ENCODE measurements around the gene PRDM2.

PRDM2 gene

DNA sequence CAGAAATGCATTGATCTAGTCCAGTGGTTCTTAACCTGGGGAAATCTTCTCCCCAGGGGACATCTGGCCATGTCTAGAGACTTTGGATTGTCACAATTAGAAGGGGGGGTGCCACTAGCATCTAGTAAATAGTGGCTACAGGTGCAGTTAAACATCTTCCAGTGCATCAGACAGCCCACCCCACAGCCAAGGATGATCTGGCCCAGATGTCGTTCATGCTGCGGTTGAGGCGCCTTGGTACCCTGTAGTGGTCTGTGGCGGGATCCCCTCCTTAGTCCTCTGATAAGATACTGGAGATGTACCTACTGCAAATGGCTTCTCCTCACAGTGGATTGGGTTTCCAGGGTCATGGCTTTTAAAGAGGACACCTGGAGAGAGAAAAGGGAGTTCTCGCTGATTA, 69.8 kb downstream of the PRDM2 start:
- DNase-seq = no peak

DNA sequence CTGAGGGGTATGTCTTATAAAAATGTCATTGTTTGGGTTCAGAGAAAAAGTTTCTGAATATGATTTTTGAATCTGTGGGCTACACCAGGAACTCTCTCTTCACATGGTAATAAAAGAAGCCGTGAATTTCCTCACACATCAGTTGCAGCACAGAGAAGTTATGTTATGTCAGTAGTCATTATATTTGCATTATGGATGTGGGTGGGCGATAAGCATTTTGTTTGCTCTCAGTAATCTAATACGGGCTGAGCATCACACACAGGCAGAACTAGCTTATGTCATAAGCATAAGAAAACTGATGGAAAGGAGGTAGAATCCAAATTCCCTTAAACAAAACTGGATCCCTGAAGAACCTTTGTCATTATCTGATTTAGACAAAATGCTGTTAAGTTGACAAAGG, 70.8 kb downstream of the PRDM2 start:
- no peak for DNase-seq

DNA sequence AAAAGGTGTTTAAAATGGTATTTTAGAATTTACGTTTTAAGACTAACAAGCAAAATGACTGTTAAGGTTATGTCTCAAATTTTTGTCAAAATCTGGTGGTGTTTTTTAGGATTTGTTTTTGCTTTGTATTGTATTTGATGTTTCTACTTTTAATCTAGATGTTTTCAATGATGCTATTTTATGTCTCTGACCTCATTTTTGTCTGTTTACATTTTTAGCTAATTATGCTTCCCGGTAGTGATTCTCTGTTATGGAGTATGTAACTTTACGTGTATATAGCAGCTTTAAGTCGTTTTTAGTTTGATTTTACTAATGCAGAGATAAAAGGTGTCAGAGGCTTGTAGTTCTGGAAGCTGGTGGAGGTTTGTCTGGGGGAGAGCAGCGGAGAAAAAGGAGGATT, 71.8 kb downstream of the PRDM2 start:
- no peak for DNase-seq

DNA sequence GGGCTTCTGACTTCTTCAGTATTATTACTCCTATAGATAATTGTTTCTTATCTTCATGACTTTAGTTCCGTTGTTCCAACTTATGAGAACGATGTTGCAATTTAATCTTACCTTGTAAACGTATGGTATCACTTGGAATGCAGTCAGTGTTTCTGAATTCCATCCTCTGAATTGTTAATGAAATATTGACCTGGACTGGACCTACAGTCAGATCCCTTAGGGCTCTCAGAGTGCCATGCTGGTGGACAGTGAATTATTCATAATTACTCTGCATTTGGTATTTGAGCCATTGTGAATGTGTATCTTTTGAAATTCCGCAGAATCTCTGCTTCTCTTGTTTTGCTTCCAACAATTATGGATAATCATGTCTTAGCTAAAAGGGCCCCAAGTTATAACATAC, 72.3 kb downstream of the PRDM2 start:
- DNase-seq = no peak

DNA sequence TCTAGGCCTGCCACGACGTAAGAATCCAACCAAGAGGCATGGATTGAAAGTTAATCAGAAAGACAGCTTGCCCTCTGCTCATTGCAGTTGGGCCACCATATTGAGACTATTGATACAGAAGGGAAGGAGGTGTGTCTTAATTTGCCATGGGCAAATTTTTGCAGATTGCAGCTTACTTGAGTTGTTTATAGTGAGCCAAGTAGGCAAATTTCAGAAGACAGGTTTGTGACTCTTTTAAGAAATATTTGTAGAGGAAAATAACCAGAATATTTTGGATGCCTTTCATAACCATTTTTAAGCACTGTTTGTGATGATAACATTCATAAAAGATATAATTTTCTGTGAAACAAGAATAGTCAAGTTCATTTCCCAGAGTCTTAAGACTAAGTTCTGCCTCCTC, 74.1 kb downstream of the PRDM2 start:
- DNase-seq = no peak

DNA sequence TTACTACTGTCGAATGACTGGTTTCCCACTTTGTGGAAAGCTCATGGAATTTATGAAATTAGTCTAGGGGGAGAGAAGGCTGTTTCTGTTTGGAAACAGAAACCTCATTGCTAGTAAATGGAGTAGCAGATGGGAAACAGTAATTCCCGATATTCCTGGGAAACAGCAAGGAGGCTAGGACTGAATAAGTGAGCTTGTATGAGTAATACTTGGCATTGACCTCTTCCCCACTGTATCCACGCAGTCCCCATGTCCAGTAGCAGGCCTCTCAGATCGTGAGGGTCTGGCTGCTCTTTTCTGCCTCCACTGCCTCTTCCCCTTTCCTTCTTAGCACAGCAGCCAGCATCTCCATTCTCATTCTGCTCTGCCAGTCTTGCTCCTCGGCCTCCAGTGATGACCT, 75.5 kb downstream of the PRDM2 start:
- no peak for DNase-seq

DNA sequence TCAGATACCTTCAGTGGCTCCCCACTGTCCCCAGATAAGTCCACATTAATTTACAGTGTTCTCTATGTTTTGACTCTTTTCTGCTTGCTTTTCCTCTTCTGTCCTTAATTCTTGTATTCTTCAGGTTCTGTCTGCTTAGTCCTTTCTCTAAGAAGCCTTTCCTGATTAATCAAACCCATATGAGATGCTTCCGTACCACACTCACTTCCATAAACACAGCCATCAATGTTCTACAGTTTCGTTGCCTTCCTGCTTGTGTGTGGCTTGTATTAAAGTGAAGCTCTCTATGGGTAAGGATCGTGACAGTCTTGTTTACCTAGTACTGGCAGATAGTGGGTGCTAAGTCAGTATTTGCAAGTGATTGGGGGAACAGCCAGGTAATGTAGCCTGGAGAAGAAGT, 75.9 kb downstream of the PRDM2 start:
- DNase-seq = no peak

DNA sequence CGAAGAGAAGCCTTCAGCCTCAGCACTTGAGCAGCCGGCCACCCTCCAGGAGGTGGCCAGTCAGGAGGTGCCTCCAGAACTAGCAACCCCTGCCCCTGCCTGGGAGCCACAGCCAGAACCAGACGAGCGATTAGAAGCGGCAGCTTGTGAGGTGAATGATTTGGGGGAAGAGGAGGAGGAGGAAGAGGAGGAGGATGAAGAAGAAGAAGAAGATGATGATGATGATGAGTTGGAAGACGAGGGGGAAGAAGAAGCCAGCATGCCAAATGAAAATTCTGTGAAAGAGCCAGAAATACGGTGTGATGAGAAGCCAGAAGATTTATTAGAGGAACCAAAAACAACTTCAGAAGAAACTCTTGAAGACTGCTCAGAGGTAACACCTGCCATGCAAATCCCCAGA, 78.4 kb downstream of the PRDM2 start:
- no peak for DNase-seq

DNA sequence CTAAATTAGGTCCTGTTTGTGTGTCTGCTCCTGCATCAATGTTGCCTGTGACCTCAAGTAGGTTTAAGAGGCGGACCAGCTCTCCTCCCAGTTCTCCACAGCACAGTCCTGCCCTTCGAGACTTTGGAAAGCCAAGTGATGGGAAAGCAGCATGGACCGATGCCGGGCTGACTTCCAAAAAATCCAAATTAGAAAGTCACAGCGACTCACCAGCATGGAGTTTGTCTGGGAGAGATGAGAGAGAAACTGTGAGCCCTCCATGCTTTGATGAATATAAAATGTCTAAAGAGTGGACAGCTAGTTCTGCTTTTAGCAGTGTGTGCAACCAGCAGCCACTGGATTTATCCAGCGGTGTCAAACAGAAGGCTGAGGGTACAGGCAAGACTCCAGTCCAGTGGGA, 79.9 kb downstream of the PRDM2 start:
- DNase-seq = no peak

DNA sequence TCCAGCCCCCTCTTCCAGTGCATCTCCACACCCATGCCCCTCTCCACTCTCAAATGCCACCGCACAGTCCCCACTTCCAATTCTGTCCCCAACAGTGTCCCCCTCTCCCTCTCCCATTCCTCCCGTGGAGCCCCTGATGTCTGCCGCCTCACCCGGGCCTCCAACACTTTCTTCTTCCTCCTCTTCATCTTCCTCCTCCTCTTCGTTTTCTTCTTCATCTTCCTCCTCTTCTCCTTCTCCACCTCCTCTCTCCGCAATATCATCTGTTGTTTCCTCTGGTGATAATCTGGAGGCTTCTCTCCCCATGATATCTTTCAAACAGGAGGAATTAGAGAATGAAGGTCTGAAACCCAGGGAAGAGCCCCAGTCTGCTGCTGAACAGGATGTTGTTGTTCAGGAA, 80.8 kb downstream of the PRDM2 start:
- no peak for DNase-seq

DNA sequence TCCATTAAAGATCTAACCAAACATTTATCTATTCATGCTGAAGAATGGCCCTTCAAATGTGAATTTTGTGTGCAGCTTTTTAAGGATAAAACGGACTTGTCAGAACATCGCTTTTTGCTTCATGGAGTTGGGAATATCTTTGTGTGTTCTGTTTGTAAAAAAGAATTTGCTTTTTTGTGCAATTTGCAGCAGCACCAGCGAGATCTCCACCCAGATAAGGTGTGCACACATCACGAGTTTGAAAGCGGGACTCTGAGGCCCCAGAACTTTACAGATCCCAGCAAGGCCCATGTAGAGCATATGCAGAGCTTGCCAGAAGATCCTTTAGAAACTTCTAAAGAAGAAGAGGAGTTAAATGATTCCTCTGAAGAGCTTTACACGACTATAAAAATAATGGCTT, 81.2 kb downstream of the PRDM2 start:
- no peak for DNase-seq

DNA sequence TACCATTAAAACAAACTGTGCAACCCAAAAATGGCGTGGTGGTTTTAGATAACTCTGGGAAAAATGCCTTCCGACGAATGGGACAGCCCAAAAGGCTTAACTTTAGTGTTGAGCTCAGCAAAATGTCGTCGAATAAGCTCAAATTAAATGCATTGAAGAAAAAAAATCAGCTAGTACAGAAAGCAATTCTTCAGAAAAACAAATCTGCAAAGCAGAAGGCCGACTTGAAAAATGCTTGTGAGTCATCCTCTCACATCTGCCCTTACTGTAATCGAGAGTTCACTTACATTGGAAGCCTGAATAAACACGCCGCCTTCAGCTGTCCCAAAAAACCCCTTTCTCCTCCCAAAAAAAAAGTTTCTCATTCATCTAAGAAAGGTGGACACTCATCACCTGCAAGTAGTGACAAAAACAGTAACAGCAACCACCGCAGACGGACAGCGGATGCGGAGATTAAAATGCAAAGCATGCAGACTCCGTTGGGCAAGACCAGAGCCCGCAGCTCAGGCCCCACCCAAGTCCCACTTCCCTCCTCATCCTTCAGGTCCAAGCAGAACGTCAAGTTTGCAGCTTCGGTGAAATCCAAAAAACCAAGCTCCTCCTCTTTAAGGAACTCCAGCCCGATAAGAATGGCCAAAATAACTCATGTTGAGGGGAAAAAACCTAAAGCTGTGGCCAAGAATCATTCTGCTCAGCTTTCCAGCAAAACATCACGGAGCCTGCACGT, 82.1 kb downstream of the PRDM2 start:
- DNase-seq = no peak

DNA sequence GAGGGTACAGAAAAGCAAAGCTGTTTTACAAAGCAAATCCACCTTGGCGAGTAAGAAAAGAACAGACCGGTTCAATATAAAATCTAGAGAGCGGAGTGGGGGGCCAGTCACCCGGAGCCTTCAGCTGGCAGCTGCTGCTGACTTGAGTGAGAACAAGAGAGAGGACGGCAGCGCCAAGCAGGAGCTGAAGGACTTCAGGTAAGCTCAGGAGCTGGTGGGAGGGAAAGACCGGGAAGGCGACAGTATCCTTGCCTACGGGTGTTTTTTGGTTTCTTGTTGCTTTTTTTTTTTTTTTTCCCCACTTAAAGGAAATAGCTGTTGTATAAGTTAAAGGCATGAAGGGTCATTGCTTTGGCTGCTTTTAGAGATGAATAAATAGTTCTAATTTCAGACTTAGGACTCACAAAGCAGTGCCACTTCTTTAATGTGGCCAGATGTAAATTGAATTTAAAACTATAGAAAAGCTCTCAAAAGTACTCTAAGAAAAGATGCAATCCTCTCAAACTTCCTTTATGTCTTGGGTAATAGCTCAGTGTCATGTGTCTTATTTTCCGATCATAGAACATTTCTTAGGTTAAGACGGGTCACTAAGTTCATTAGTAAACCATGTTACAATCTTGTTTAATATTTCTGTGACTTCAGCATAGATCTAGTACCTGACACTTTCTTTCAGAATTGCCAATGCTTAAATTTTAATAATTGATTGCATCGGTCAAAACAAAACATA, 82.8 kb downstream of the PRDM2 start:
- no peak for DNase-seq

DNA sequence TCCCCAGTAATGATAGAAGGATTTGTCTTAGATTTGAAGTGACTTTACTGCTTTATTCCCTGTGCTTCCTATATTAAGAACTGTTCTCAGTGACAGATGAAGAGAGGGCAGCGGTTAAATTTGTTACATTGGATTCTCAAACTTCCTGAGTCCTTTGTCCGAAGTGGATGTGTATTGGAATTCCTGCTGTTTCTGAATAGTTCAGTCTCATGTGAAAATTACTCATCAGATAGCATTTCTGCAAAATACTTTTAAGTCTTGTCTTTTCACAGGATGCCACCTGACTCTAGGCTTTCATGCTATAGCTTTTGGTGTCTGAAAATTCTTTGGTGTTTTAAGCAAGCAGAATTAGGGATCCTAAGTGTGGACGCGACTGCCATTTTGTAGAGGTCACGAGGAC, 83.6 kb downstream of the PRDM2 start:
- DNase-seq = no peak

DNA sequence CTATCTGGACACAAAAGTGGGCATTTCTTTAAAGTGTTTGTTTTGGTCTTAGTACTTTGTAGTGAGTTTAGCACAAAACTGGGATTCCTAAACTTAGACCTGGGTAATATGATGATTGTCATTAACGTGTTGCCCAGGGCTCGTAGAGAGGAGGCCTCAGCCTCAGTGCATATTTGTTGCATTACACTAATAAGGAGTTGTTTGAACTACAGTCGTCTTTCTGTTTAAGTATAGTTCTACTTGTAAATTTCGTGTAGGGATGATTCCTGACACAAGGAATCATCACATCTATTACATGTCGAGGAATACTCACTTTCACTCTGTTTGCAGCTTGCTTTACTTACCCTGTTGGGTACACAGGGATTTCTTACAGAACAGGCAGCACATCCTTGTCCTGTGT, 85.0 kb downstream of the PRDM2 start:
- no peak for DNase-seq

DNA sequence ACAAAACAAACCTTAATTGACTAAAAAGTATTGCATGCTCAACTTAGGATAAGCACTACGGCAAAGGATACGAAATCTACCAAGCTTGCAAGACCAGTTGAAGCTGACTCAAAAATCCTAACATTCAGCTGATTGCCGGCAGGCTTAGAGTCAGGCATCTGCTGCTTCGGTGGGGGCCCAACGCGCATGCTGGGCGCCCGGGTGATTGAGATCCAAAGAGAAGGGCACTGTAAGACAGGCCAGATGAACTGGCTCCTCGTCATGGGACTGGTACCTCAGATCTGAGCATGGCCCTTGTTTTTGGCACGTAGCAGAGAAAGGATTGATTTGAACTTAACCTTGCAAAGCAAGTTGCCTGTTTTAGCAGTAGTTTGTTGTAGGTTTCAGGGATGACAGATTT, 86.6 kb downstream of the PRDM2 start:
- no peak for DNase-seq

DNA sequence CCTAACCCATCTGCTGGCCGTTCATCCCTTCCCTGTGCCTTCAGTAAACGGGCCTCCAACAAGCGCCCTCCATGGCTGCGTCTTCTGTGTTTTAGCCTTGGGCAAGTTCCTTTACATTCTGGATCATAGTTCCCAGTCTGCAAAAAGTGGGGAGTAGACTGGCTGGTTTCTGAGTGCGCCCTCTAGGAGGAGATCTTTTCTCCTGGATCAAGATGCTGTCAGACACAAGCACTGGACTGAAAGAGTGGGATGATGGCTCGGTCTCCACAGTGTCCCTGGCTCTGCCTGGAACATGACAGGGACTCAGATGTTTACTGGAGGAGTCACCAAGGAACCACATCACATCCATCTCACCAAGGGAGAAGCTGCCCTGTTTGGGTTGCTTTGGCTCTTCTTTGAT, 88.8 kb downstream of the PRDM2 start:
- no peak for DNase-seq

DNA sequence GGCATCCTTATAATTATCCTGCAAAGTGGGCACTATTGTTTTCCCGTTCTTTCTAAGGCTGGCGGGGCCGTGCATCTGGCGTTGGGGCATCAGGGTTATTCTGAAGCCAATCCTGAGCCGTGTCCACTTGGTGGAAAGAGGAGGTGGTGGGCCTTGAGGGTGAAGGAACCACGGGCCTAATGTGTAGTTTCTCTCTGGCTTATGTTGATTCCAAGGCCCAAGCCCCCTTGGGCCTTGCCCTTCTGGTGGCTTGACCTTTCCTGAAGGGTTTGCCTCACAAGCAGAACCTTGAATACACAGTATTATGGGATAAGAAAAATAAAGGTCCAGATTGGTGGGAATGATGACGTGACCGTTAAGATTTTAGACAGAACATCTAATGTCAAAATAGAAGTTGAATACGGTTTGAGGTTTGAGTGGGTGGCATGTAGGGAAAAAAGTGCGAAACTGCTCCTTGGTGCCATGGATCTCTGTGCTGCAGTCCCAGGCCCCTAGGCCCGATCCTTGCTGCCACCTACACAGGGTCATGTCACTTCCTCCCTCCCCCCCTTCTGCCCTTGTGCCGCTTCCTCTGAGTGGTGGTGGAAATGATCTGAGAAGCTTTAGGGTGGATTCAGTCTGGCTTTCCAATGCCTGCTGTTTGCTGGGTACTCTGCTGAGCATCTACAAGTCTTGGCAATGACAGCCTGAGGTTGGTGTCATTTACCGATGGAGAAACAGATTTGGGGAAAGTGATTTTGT, 90.5 kb downstream of the PRDM2 start:
- DNase-seq = no peak

DNA sequence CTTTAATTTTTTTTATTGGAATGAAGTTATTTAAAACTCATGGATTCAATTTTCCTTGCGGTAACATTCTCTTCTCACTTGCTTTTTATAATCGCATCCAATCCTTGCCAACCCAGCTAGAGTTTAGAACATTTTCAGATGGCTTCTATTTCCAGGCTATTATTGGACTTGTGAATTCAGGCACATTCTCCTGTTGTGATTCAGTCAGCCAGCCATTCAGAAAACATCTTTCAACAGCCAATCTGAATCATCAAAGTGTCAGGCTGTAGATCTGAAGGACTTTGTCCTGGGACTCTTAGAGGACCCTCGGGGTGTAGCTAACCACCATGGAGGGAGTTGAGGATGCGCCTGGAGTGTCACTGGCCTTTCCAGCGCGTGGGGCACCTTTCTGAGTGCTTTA, 92.4 kb downstream of the PRDM2 start:
- no peak for DNase-seq

DNA sequence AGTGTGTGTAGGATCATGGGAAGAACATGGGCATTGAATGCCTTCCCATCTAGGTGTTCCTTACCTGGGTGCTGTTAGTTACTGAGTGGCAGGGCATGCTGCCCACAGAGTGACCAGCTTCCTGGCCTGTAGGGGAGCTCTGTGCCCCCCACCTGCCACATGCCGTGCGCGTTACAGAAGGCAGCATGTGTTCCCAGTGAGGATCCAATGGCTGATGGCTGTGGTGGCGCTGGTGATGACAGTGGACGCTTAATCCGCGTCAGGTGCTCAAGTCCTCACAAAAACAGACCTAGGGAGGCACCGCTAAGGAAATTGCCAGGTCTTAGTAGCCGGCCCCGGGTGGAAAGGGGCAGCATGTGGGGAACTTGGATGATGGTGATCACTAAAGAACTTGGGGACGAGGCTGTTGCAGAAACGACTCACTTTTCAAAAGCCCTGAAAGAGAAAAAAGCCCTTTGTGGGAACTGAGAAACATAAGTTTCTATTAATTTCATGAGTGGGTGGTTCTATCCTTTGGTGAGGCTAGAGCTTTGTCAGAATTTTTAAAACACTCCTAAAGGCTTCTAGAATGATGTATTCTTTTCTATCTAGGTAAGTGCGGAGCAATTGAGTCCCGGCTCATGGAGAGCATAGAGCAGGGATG, 93.2 kb downstream of the PRDM2 start:
- DNase-seq = no peak

DNA sequence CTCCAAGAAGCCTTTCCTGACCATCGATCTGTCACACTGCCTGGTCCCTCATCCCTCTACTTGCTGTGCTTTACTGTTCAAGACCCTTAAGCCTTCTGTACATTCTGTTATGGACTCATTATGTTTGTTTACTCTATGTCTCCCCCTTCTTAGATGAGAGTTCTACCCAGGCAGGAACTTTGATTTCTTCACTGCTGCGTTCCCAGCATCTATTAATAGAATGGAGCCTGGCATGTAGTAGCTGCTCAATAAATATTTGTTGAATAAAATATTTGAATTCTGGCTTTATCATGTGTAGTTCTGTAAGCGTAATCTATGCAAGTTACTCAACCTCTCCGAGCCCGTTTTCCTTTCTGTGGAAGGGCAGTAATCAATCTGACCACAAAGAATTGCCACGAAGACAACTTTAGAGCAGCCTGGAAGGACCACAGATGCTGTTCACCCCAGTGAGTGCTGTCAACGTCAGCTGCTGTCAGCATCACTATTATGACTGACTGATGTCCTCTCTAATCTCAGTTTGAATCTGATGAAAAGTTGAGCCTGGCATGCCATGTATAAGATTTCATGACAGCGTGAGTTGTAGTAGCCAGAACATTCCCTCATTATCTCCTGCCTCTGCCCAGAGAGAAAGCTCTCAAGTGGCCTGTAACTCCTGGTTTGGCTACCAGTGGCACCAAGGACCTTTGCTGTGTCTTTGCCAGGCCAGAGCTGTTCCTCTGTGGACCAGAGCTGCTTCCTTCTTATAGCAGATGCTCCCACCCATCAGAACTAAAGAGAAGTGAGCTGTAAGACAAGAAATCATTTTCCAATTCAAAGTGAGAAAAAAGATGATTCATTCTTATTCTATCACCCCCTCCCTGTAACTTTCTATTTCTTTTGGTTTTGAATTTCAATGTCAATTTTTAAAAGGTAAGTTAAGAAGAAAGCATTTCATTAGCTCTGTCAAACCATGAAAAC, 94.5 kb downstream of the PRDM2 start:
- no peak for DNase-seq

DNA sequence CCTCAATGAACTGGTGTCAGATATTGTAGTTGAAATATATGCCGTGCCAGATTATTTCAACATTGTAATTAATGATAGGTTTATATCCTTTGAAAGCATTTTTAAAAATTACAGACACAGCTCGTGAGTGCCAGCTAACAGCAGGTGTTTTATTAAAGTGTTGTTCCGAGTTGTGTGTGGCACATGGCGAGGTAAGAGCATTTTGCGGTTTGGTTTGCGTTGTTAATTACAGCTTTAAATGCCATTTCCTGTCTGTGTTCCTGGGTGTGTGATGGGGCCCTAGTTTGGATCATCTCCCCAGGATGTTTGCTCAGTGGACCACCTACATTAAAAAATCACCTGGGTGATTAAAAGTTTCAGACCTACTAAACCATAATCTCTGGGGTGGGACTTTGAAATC, 97.4 kb downstream of the PRDM2 start:
- DNase-seq = no peak

DNA sequence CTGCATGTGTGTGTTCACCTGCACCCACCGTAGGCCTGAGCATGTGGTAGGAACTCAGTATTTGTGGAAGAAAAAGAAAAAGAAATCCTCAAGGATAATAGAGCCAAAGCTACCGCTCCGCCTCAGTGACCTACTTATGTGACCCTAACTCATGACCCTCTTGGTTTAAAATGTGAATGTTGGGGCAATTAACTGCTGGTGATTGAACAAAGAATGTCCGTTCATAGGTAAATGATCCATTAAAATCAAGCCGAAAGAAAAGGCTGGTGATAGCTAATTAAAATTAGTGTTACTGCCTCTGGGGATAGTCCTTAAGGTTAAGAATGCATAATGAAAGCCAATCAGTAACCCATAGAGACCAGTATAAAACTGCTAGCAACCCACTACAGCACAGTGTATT, 98.1 kb downstream of the PRDM2 start:
- no peak for DNase-seq

All from activated naive CD4-positive, alpha-beta T cell treated with anti-CD3 and anti-CD28 coated beads, Interleukin-2, amount 50 U/mL, for 16 hours (primary cell).